Adrenal gland (tissue), 12 donors: ENCODE measurements around the gene AKAP1. TPM values are rescaled to one million over a fixed set of nuclear protein-coding genes. Genes with fewer than 3 reads are reported as not detected.
A peak's percentile ranks its signal among the peaks of the same experiment; 100 is the strongest.

ENCODE experiments used
- DNase-seq, 7 donors: peaks; one replicate each; pipeline ENCODE4 v3.0.0-alpha.2; 2019 to 2020
- H3K27ac ChIP-seq, 5 donors: fragments of 200-600 bp; sonication (generic) in 4 of 5; 1 replicate in 3 of 5; 2 replicates in 2 of 5; pipeline versions ENCODE4 v1.5.1 to v1.8.0; 2016 to 2020; ENCODE audit warnings: mild to moderate bottlenecking in 1 of 5
- H3K27me3 ChIP-seq: fragments of 200-600 bp; 2 replicates; pipeline ENCODE4 v1.8.0; 2021
- H3K36me3 ChIP-seq, 2 donors: fragments of 200-600 bp; replicated peaks in 1 of 2; 1 replicate in 1 of 2; 2 replicates in 1 of 2; pipeline versions ENCODE4 v1.5.1 to v1.8.0; 2018 to 2022
- H3K4me1 ChIP-seq, 2 donors: fragments of 200-600 bp; replicated peaks in 1 of 2; 1 replicate in 1 of 2; 2 replicates in 1 of 2; pipeline versions ENCODE4 v1.5.1 to v1.8.0; 2018 to 2021
- H3K4me3 ChIP-seq, 4 donors: fragments of 200-600 bp; sonication (generic) in 3 of 4; one replicate each; pipeline ENCODE4 v1.5.1; 2016 to 2018
- H3K9me3 ChIP-seq, 3 donors: fragments of 200-600 bp; sonication (generic) in 1 of 3; replicated peaks in 1 of 3; 1 replicate in 2 of 3; 2 replicates in 1 of 3; pipeline versions ENCODE4 v1.5.1 to v1.8.0; 2016 to 2021
- CTCF ChIP-seq, 6 experiments: fragments of 450-650 bp in 4 of 6; fragments of 200-600 bp in 2 of 6; sonication (generic) in 1 of 6; IDR thresholded peaks; 1 replicate in 5 of 6; 2 replicates in 1 of 6; pipeline versions ENCODE4 v1.5.1 to v1.8.0; 2016 to 2021; ENCODE audit warnings: antibody characterized with exemption in 6 of 6, mild to moderate bottlenecking in 2 of 6, moderate library complexity in 1 of 6
- POLR2A ChIP-seq, 2 donors: fragments of 450-650 bp; IDR thresholded peaks; one replicate each; pipeline ENCODE4 v1.6.1; 2017; ENCODE audit warnings: antibody characterized with exemption in 2 of 2, mild to moderate bottlenecking in 2 of 2, moderate library complexity in 1 of 2
- WGBS, 4 donors: extraction: QIAGEN DNeasy Blood & Tissue Kit in 2 of 4; methylation state at CpG; one replicate each; pipeline versions ENCODE4 v1.1.5 to v1.1.7; 2013 to 2017; 5-methylcytosine and 5-hydroxymethylcytosine counted together
- intact Hi-C, 2 donors: fragments of 100-400 bp; cut with DNase I; formaldehyde crosslinking; loops; one replicate each; pipeline versions ENCODE4 v1.14.1 to v1.15.0; 2022 to 2023
- polyA plus RNA-seq, 3 donors: library from polyadenylated mRNA; stranded (reverse); fragments of 200-250 nt in 2 of 3; fragments of 350-450 nt in 1 of 3; fragmentation: Illumina TruSeq in 1 of 3; extraction: RNeasy Lipid Tissue Mini Kit (QIAGEN cat#74804) in 1 of 3; gene quantifications; one replicate each; pipeline ENCODE4 v1.2.3, GENCODE V29; 2013 to 2014
- total RNA-seq, 9 donors: library from RNA; depleted of rRNA in 4 of 9; stranded (reverse); fragments of >200 nt in 4 of 9; fragments of 120-200 nt in 1 of 9; fragmentation: NEBNext Ultra II Directional in 1 of 9; extraction: Animal tissue kit (Norgen Biotek cat#: 25700) in 1 of 9; gene quantifications; one replicate each; pipeline versions ENCODE4 v1.1.0 to v1.2.4, GENCODE V29; 2013 to 2023
- donor health status: healthy with polysubstance abuse.
- donor health status: Bipolar disorder and iron deficiency.
- donor health status: DM: yes; HTN: yes; CAD: no.
- donor health status: DM: no; HTN: no; CAD: no.
- donor health status: DM: no; HTN: no; CAD: no.
- donor health status: DM: yes; HTN: yes; CAD: no.

AKAP1 gene
- total and polyA plus RNA-seq, 12 donors = 14.0 to 259 (median 29.4) TPM

GRCh38 chr17:57068222-57068658 is 16.8 kb upstream of the AKAP1 start:
- H3K36me3 ChIP-seq = no peaks in the 10 kb centered on the region
- intact Hi-C loops = no loop called here
- peak in 1 of 7 donors; percentile 35 for DNase-seq
- 24 to 41% (median 25%) methylated on average over 4 of the region's 4 CpGs for WGBS, 4 donors
- H3K27me3 ChIP-seq = no peaks in the 10 kb centered on the region
- H3K27ac ChIP-seq = no peak overlapping the region
- no peak for TF ChIP-seq POLR2A (IDR thresholded peaks at IDR 0.05)
- TF ChIP-seq CTCF (IDR thresholded peaks at IDR 0.05) = no peak
- H3K4me1 ChIP-seq = no peaks in the 10 kb centered on the region
- H3K9me3 ChIP-seq = no peaks in the 10 kb centered on the region
- no peak overlapping the region for H3K4me3 ChIP-seq

GRCh38 chr17:57068707-57069106 is 16.3 kb upstream of the AKAP1 start:
- no peaks in the 10 kb centered on the region for H3K4me1 ChIP-seq
- no peaks in the 10 kb centered on the region for H3K27me3 ChIP-seq
- DNase-seq = no peak
- 89 to 98% (median 94%) methylated on average over 2 of the region's 2 CpGs for WGBS, 4 donors
- no peak overlapping the region for H3K4me3 ChIP-seq
- TF ChIP-seq POLR2A (IDR thresholded peaks at IDR 0.05) (no peak), CTCF (IDR thresholded peaks at IDR 0.05) (no peak)
- H3K9me3 ChIP-seq = no peaks in the 10 kb centered on the region
- intact Hi-C loops = no loop called here
- H3K36me3 ChIP-seq = no peaks in the 10 kb centered on the region
- H3K27ac ChIP-seq = no peak overlapping the region

DNA sequence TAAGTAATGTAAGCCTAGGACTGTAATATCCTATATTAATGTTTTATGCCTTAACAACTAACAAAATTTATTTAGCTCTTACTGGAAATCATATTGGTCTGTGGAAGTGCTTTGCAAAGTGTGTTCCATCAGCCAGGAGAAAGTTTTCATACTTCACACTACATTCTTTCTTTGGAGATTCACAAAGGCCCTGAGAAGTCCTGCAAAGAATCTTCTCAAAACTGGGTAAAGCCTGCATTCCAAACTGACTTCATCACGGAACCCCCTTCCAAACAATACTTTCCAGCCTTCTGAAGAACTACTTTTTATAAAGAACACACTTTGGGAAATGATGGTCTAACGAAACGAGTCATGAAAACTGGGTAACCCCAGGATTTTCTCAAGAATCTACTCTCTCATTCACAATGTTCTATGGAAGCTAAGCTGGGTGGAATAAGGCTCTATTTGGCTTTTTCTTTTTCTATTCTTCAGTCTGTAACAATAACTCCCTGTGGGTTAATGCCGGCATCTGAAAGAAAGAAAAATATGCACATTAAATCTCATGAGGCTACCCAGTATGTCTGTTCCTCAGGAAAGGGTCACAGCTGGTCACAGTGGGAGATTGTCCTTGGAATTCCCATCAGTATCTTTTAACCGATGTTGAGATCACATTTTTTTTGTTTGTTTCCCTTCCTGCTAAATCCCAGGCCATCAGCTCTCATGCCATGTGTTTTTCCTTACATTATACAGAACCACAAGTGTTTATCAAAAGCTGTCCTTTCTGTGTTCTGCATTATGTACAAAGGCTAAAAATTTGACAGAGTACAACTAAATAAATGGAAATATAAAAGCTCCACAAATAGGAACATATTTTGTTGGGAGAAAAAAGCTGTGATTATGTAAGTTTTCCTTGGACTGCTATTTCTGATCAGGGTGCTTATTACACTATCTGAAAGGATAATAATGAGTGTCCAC is 12.8 kb upstream of the AKAP1 start:
- DNase-seq = no peak
- 65 to 73% (median 67%) methylated on average over 5 of the region's 5 CpGs for WGBS, 4 donors
- TF ChIP-seq CTCF (IDR thresholded peaks at IDR 0.05) (no peak), POLR2A (IDR thresholded peaks at IDR 0.05) (no peak)
- Histone ChIP-seq H3K9me3 (no peaks in the 10 kb centered on the region), H3K4me3 (no peak overlapping the region), H3K27ac (peak overlapping the region in 1 of 5 donors; percentile 22), H3K36me3 (no peaks in the 10 kb centered on the region), H3K27me3 (no peaks in the 10 kb centered on the region), H3K4me1 (no peaks in the 10 kb centered on the region)
- intact Hi-C loops = no loop called here

- intact Hi-C loops = no loop called here
- Histone ChIP-seq H3K4me1 (no peaks in the 10 kb centered on the region), H3K27me3 (no peaks in the 10 kb centered on the region), H3K27ac (no peak overlapping the region), H3K36me3 (no peaks in the 10 kb centered on the region), H3K9me3 (no peaks in the 10 kb centered on the region), H3K4me3 (no peak overlapping the region)
- 56 to 63% (median 60%) methylated on average over 2 of the region's 2 CpGs for WGBS, 4 donors
- DNase-seq = no peak
- no peak for TF ChIP-seq CTCF (IDR thresholded peaks at IDR 0.05)
- no peak for TF ChIP-seq POLR2A (IDR thresholded peaks at IDR 0.05)
These were observed 11.4 kb upstream of the AKAP1 start for GRCh38 chr17:57073626-57074025.
